WTC11 (cell line): ENCODE data around the gene PBRM1. TPM values are rescaled to one million over a fixed set of nuclear protein-coding genes. Genes with fewer than 3 reads are reported as not detected.

Experiments used
- ATAC-seq: fragments of 200-7000 bp; cut with Tn5 transposase; 2 replicates; pipeline ENCODE4 v1.10.0; 2021; ENCODE audit warnings: mild to moderate bottlenecking, moderate library complexity
- CTCF ChIA-PET: fragments of 300-600 bp; sonication (Branson Sonifier 250); formaldehyde crosslinking; loops from one replicate; lab custom pipeline; 2021; ENCODE audit warnings: antibody characterized with exemption; lab: Charles Lee
- POLR2A ChIA-PET: fragments of 350-600 bp; sonication (Branson Sonifier 250); formaldehyde crosslinking; loops from one replicate; lab custom pipeline; 2021; ENCODE audit warnings: antibody characterized with exemption; lab: Charles Lee
- DNase-seq: peaks from one replicate; pipeline ENCODE4 v3.0.0; 2021; ENCODE audit warnings: low spot score
- H3K27ac Mint-ChIP-seq: 2 replicates; pipeline ENCODE4 v1.8.0; 2021; ENCODE audit warnings: mixed read lengths
- H3K27me3 Mint-ChIP-seq: 2 replicates; pipeline ENCODE4 v1.8.0; 2021; ENCODE audit warnings: low read depth, mild to moderate bottlenecking, moderate library complexity, mixed read lengths
- H3K36me3 Mint-ChIP-seq: 2 replicates; pipeline ENCODE4 v1.8.0; 2021; ENCODE audit warnings: mixed read lengths
- H3K4me1 Mint-ChIP-seq: 2 replicates; pipeline ENCODE4 v1.8.0; 2022; ENCODE audit warnings: mixed read lengths
- H3K4me3 Mint-ChIP-seq: 2 replicates; pipeline ENCODE4 v1.8.0; 2021; ENCODE audit warnings: mild to moderate bottlenecking, moderate library complexity, mixed read lengths
- H3K9me3 Mint-ChIP-seq: 2 replicates; pipeline ENCODE4 v1.8.0; 2021; ENCODE audit warnings: mixed read lengths
- ATF1 ChIP-seq: sonication (generic); formaldehyde crosslinking; IDR thresholded peaks from 2 replicates; pipeline ENCODE4 v1.8.1; 2023; ENCODE audit warnings: mild to moderate bottlenecking, moderate library complexity, missing genetic modification reagents
- CREB1 ChIP-seq: sonication (generic); formaldehyde crosslinking; IDR thresholded peaks from 2 replicates; pipeline ENCODE4 v1.8.0; 2023; ENCODE audit warnings: mild to moderate bottlenecking, missing genetic modification reagents
- CTCF ChIP-seq: fragments of 200-600 bp; IDR thresholded peaks from 2 replicates; pipeline ENCODE4 v1.8.0; 2022; ENCODE audit warnings: antibody characterized with exemption
- E2F5 ChIP-seq: sonication (generic); formaldehyde crosslinking; IDR thresholded peaks from 2 replicates; pipeline ENCODE4 v1.8.1; 2022; ENCODE audit warnings: mild to moderate bottlenecking, moderate library complexity, missing genetic modification reagents
- ELF4 ChIP-seq: sonication (generic); formaldehyde crosslinking; IDR thresholded peaks from 2 replicates; pipeline ENCODE4 v1.8.1; 2022; ENCODE audit warnings: low read depth, mild to moderate bottlenecking, moderate library complexity, missing genetic modification reagents
- EMX1 ChIP-seq: fragments of 250-450 bp; sonication (Bioruptor Pico); IDR thresholded peaks from 2 replicates; pipeline ENCODE4 v1.8.0; 2021; ENCODE audit warnings: mild to moderate bottlenecking
- FOXP4 ChIP-seq: sonication (generic); formaldehyde crosslinking; IDR thresholded peaks from 2 replicates; pipeline ENCODE4 v1.8.0; 2022; ENCODE audit warnings: mild to moderate bottlenecking, missing genetic modification reagents
- HMGA2 ChIP-seq: fragments of 250-450 bp; sonication (Bioruptor Pico); IDR thresholded peaks from 2 replicates; pipeline ENCODE4 v1.4.0; 2021; ENCODE audit warnings: mild to moderate bottlenecking, moderate library complexity
- IRF1 ChIP-seq: sonication (generic); formaldehyde crosslinking; IDR thresholded peaks from 2 replicates; pipeline ENCODE4 v1.8.0; 2023; ENCODE audit warnings: missing genetic modification reagents
- MXD4 ChIP-seq: fragments of 250-450 bp; sonication (Bioruptor Pico); IDR thresholded peaks from 2 replicates; pipeline ENCODE4 v1.8.0; 2021; ENCODE audit warnings: mild to moderate bottlenecking, moderate library complexity, borderline replicate concordance
- NR1H2 ChIP-seq: sonication (generic); formaldehyde crosslinking; IDR thresholded peaks from 2 replicates; pipeline ENCODE4 v1.9.0; 2021; ENCODE audit warnings: mild to moderate bottlenecking, moderate library complexity, missing genetic modification reagents
- RELA ChIP-seq: sonication (generic); formaldehyde crosslinking; IDR thresholded peaks from 2 replicates; pipeline ENCODE4 v1.8.1; 2022; ENCODE audit warnings: missing genetic modification reagents, mild to moderate bottlenecking, borderline replicate concordance
- RORB ChIP-seq: fragments of 250-450 bp; sonication (Bioruptor Pico); IDR thresholded peaks from 2 replicates; pipeline ENCODE4 v1.9.0; 2021; ENCODE audit warnings: mild to moderate bottlenecking
- SP1 ChIP-seq: sonication (generic); formaldehyde crosslinking; conservative IDR thresholded peaks from 2 replicates; pipeline ENCODE4 v1.8.1; 2022; ENCODE audit warnings: missing genetic modification reagents
- TCF7 ChIP-seq: sonication (generic); formaldehyde crosslinking; IDR thresholded peaks from 2 replicates; pipeline ENCODE4 v1.8.0; 2022; ENCODE audit warnings: mild to moderate bottlenecking, low read depth, missing genetic modification reagents, moderate library complexity
- TEAD1 ChIP-seq: sonication (generic); formaldehyde crosslinking; IDR thresholded peaks from 2 replicates; pipeline ENCODE4 v1.8.0; 2022; ENCODE audit warnings: mild to moderate bottlenecking, missing genetic modification reagents
- TEAD4 ChIP-seq: sonication (generic); formaldehyde crosslinking; IDR thresholded peaks from 2 replicates; pipeline ENCODE4 v1.8.0; 2022; ENCODE audit warnings: mild to moderate bottlenecking, missing genetic modification reagents
- TP53 ChIP-seq: sonication (generic); formaldehyde crosslinking; IDR thresholded peaks from 2 replicates; pipeline ENCODE4 v1.8.1; 2023; ENCODE audit warnings: mild to moderate bottlenecking, missing genetic modification reagents
- ZBTB43 ChIP-seq: sonication (generic); formaldehyde crosslinking; IDR thresholded peaks from 2 replicates; pipeline ENCODE4 v1.8.1; 2023; ENCODE audit warnings: mild to moderate bottlenecking, missing genetic modification reagents
- ZNF121 ChIP-seq: sonication (generic); formaldehyde crosslinking; IDR thresholded peaks from 2 replicates; pipeline ENCODE4 v1.8.0; 2023; ENCODE audit warnings: missing genetic modification reagents
- ZNF219 ChIP-seq: sonication (generic); formaldehyde crosslinking; IDR thresholded peaks from 2 replicates; pipeline ENCODE4 v1.8.0; 2023; ENCODE audit warnings: missing genetic modification reagents, mild to moderate bottlenecking, borderline replicate concordance
- ZNF396 ChIP-seq: fragments of 250-450 bp; sonication (Bioruptor Pico); IDR thresholded peaks from 2 replicates; pipeline ENCODE4 v1.8.0; 2021; ENCODE audit warnings: mild to moderate bottlenecking, moderate library complexity, borderline replicate concordance
- ZNF425 ChIP-seq: fragments of 250-450 bp; sonication (Bioruptor Pico); conservative IDR thresholded peaks from 2 replicates; pipeline ENCODE4 v1.9.0; 2021; ENCODE audit warnings: mild to moderate bottlenecking
- ZNF671 ChIP-seq: fragments of 250-450 bp; sonication (Bioruptor Pico); IDR thresholded peaks from 2 replicates; pipeline ENCODE4 v1.8.0; 2021; ENCODE audit warnings: mild to moderate bottlenecking
- total RNA-seq: library from RNA; stranded (reverse); gene quantifications from 3 replicates; pipeline ENCODE4 v1.2.3, GENCODE V29; 2021

PBRM1 gene
- total RNA-seq, 1 experiment from 2014 or later = 48.8 TPM

- Mint-ChIP-seq H3K9me3 (peaks cover 9% of the 10 kb centered on the region; the same call in 1 of the 2 replicates), H3K4me1 (no peaks in the 10 kb centered on the region), H3K27ac (no peak overlapping the region; the same call in 1 of the 2 replicates), H3K36me3 (peaks cover 10% of the 10 kb centered on the region), H3K4me3 (no peak overlapping the region), H3K27me3 (no peaks in the 10 kb centered on the region)
- TF ChIP-seq HMGA2 (CRISPR knock-in tag) (no peak), RELA (CRISPR knock-in tag) (no peak), MXD4 (no peak), ZNF121 (CRISPR knock-in tag) (no peak), FOXP4 (CRISPR knock-in tag) (no peak), EMX1 (CRISPR knock-in tag) (no peak), ZNF219 (no peak), ZNF671 (no peak), ELF4 (CRISPR knock-in tag) (no peak), ZBTB43 (CRISPR knock-in tag) (no peak), TCF7 (CRISPR knock-in tag) (no peak), CTCF (no peak), ATF1 (CRISPR knock-in tag) (no peak), ZNF425 (no peak), TEAD4 (no peak), TP53 (CRISPR knock-in tag) (no peak)
- POLR2A ChIA-PET = no interaction called here
- DNase-seq (no peak), ATAC-seq (no peak)
- CTCF ChIA-PET = no interaction called here
Observed at GRCh38 chr3:52722491-52722890, 36.8 kb upstream of the PBRM1 start.

- H3K36me3 Mint-ChIP-seq = peaks cover 5% of the 10 kb centered on the region; the same call in 1 of the 2 replicates
- ATAC-seq (no peak), DNase-seq (no peak)
- H3K27me3 Mint-ChIP-seq = no peaks in the 10 kb centered on the region
- no peaks in the 10 kb centered on the region for H3K4me1 Mint-ChIP-seq
- CTCF ChIA-PET = interaction anchor here (1.5 kb wide), 1 partner anchor 71 kb away, joined by 5 read pairs; no protein-coding TSS in a partner anchor
- POLR2A ChIA-PET = no interaction called here
- no peak overlapping the region for H3K27ac Mint-ChIP-seq
- H3K9me3 Mint-ChIP-seq = peaks cover 8% of the 10 kb centered on the region; the same call in 1 of the 2 replicates
- no peak for TF ChIP-seq TEAD1 (CRISPR knock-in tag)
- TF ChIP-seq EMX1 (CRISPR knock-in tag) = no peak
- TF ChIP-seq SP1 (CRISPR knock-in tag) = no peak
- TF ChIP-seq NR1H2 = no peak
- TF ChIP-seq ZNF425 = no peak
- TF ChIP-seq CREB1 (CRISPR knock-in tag) = no peak
- TF ChIP-seq RORB (CRISPR knock-in tag) = no peak
- no peak for TF ChIP-seq RELA (CRISPR knock-in tag)
- TF ChIP-seq ZNF671 = no peak
- TF ChIP-seq IRF1 (CRISPR knock-in tag) = no peak
- TF ChIP-seq CTCF = no peak
- TF ChIP-seq ZNF396 = no peak
- no peak for TF ChIP-seq TP53 (CRISPR knock-in tag)
- TF ChIP-seq E2F5 (CRISPR knock-in tag) = no peak
- H3K4me3 Mint-ChIP-seq = no peak overlapping the region
Observed at GRCh38 chr3:52721730-52722008, 36.0 kb upstream of the PBRM1 start.
